ENCODE measurements around the gene EXOC4.

EXOC4 gene

DNA sequence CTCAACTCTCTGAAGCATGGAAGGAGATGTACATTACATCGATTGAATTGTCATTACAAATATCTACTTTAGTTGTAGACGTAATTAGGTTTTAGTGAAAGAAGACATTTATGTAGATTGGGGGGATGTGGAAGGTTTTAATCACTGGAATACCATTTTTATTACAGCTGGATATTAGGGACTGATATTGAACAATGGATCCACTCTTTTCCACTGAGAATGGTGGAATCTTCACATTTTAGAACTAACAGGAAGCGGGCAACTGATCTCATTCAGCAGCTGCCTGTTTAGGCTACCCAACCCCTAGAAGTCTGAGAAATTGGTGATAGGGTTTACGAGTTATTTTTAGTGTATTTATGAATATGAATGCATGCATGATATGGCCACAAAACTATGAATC lies 538.0 kb downstream of the EXOC4 start:
- DNase-seq (ENCODE audit: low spot score): no peak

DNA sequence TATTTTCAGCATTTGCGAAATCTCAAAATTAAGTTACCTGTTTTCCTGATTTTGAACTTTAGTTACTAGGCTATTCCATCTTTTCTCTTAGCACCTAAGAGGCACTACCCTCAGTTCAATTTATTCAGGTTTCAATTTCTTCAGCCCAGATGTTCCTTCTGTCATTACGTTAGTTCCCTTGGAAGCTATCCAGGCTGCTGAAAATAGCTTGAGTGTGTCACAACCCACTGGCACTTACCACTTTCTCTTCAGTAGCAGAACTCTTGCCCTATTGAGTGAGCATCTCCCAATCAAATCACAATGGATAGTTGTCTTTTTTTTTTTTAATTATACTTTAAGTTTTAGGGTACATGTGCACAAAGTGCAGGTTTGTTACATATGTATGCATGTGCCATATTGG lies 541.6 kb downstream of the EXOC4 start:
- DNase-seq (ENCODE audit: low spot score): no peak

DNA sequence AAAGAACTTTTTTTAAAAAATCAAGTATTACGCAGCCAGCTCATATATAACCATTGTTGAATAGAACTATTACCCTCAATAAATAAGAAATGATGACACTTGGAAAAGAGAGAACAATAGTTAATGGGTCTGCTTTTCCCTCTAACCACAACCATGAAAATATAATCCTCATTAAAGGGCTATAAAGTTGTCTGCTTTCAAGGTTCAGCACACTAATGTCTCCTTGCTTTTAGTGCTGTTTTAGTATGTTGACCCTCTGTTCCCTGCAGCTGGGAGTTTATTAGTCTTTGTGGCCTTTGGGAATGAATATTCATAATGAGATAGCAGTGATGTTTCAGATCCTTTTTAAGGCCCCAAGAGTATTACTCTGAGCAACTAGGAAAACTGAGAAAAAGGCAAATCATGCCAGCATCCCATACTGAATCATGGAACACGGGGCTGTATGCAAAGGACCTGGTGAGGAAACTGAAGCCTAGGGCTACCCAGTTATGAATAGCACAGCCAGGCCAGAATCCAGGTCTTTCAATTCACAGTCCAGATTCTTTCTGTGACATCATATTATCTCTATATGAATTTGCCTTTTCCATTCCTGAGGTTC lies 542.3 kb downstream of the EXOC4 start:
- DNase-seq (ENCODE audit: low spot score): no peak

DNA sequence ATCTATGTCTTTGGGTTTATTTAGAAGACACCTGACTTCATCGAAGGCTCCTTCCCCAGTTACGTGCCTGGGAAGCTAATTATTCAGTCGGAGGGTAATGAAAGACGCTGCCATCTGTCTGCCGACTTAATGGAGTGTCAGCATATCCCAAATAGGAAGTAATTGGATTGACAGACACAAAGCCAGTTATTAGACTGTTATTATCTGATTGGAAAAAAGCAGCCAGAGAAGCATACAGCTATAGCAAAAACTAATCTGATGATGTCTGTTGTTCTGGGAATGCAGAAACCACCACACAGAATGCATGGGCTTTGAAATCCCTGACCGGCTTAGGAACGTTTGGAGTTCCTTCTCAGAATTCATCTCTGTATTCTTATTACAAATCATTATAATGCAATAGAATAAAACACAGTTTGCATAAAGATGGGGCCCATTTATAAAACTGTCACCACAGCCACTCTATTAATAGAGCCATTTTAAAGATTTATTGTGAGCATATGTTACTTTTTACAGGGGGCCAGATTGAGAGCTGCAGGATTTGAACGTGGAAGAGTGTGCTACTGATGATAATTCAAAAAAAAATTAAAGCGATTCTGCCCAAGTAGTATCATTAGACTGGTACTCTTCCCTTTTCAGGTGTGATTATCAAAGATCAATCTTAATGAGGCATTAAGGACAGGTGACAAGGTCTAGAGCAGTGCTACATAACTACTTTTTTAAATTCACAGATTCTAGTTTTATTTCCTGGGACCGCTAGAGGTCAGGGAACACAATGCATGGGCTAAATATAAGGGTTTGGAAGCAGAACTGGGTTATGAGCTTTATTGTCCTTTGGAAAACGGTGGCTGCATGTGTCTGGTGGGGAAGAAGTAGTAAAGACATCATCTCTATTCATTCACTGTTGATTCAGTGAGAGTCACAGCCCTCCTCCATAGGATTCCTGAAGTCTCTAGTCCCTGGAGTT lies 544.2 kb downstream of the EXOC4 start:
- DNase-seq (ENCODE audit: low spot score): no peak

DNA sequence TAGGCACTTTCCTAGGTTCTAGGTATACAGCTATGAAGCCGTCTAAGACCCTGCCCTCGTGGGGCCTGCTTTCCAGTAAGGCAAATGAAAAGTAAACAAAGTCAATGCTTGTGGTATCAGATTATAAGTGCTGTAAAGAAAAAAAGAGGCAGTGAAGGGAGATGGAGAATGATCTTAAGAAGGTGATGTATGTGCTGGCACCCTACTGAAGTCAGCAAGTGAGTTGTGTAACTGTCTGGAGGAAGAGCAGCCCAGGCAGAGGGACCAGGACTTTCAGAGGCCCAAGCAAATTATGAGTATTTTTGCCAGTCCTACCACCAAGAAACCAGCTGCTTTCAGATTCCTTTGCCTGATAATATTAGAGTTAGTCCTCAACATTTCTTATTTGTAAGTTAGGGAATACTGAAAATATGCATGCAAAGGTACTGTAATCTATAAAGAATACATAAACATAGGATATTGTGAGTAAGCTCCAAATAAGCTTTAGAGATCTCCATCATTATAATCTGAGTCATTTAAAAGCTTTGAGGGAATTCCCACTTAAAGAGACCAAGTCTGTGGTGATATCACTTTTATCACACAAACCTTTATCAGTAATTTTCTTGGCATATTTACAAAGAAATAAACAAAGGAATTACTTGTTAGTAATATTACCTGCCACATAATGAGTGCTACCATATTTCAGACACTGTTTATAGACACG lies 545.1 kb downstream of the EXOC4 start:
- DNase-seq (ENCODE audit: low spot score): no peak

DNA sequence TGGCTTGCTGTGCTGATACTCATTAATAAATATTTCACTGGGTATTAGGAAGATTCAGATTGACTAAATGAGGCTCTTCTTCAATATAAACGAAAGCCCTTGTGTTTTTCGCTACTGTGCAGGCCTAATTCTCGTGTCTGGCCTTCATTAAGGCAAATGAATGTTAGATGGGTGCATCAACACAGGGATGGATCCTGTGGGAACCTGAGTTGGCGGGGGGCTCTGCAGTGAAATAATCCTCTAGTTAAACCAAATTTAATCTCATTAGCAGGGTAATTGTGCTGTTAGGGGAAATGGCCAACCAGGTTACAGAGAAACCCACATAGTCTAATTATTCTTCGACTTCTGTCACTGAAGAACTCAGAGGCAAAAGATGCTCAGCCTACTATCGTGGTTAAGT lies 548.5 kb downstream of the EXOC4 start:
- no peak for DNase-seq (ENCODE audit: low spot score)

DNA sequence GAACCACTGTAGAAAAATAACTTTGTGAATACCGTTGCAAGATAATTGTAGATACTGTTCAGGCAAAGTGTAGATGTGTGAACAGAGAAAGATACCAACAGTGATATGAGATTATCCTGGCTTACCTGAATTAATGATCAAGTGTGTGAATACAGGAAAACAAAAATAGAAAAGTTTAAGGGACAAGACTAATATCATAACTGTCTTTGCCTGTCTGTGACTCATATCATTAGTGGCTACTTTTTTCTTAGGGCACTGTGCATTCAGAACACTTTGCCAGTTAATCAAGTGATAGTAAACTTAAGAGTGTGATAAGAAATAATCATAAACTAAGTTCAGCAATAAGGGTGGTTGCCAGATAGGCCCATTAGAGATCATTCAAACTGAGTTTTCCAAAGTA lies 551.2 kb downstream of the EXOC4 start:
- no peak for DNase-seq (ENCODE audit: low spot score)

DNA sequence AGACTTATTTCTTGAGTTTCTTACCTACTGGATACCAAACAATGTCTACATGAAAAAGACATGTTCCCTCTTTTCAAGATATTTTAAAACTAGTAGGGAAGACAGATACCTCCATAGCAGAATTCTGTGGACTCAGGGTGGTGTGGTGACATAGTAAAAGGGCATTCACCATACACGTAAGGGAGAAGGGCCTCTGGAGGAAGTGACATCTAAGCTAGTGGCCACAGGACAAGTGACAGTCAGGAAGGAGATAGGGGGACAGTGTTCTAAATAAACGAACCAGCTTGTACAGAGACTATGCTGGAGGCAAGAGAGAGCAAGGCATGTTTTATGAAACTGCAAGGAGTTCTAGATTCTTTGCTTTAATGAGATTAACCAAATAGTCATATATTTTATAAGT lies 552.5 kb downstream of the EXOC4 start:
- DNase-seq (ENCODE audit: low spot score): no peak

DNA sequence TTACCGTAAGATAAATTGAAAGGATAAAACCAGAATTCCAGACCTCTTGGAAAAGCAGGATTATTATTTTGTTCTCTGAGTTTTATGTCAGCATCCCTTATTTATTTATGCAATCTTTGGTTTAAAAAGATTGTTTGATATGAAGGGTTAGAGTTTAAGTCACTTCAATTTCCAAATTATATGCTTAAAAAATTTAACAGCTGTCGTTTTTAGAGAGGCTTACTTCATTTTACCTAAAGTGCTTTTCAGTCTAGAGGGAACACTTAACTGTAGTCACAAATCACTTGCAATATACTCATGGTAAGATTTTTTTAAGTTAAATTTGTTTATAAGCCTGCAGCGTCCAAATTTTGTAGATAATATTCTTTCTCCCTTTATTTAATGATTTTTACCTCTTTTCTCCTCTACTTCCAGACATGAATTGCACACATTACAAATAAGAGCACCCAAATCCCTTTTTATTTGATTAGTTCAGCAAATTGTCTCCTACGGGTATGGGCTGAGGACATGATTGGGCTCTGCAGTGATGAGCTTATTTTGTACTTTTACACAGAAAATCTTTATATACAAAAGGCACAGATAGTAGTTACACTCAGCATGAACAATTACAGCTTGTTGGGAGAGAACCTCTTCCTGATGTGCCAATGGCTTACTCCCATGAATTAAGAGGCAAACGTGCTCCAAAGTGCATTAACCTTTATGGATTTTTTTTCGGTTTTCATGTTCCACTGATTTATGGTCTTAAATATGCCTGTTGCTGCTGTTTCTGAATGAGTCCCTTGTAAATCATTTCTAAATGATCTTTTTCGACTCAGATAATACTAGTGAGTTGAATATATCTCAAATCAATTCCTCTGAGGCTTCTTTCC lies 555.0 kb downstream of the EXOC4 start:
- no peak for DNase-seq (ENCODE audit: low spot score)

DNA sequence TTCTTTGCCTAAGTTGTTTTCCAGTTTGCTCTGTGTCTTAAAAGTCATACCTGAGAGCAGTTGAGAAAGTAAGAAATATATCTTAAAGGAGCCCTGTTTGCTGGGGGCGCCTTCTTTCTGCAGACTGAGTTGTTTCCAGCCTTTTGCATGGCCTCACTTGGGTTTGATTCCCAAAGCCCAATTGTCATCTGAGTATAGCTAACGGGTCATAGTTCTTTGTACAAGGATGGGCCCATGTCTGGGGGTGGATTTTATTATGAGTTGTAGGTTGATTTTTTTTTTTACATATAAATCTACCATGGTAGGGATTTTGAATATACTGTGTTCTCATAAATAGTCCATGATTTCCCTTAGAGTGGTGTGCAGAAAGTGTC lies 555.6 kb downstream of the EXOC4 start:
- no peak for DNase-seq (ENCODE audit: low spot score)

DNA sequence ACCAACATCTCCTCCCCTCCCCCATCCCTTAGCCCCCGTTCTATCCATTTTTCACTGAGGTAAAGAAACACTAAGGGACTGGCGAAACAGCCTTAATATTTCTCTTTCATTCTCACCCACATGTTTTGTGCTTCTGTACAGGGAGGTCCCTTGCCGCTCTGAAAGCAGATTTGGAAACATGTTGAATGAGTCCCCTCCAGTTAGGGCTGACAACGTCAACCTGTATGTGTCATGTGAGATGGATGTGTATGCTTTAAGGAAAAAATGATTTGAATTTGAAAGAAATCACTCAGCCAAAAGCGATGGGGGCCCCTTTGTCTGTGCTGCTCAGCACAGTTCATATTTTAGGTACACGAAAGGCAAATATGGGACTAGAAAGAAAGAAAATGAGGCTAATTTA lies 560.0 kb downstream of the EXOC4 start:
- DNase-seq (ENCODE audit: low spot score): no peak

DNA sequence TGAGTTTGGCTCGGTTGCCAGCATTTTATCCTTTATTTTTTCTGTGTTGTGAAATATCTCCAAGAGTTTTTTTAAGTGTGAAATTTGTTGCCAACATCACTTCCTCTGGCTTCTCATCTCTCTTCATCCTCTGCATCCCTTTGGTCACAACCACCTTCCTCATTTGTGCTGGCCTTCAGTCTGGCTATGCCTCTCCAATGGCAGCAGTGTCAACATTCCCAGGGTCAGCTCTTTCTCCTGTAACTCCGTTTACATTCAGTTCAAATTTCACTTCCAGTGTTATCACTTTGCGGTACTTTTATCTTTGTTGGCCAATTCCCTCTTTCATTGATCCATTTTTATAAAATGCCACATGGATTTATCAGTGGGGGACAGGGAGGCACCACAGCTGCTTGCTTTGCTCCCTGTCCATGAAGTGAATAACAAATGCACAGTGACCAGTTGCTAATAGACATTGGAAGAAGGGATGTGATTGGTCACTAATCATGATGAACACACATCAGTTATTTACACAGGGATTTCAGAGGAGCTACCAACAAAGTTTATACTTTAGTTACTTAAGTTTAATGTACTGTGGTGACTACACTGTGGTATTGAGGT lies 562.8 kb downstream of the EXOC4 start:
- DNase-seq (ENCODE audit: low spot score): no peak

DNA sequence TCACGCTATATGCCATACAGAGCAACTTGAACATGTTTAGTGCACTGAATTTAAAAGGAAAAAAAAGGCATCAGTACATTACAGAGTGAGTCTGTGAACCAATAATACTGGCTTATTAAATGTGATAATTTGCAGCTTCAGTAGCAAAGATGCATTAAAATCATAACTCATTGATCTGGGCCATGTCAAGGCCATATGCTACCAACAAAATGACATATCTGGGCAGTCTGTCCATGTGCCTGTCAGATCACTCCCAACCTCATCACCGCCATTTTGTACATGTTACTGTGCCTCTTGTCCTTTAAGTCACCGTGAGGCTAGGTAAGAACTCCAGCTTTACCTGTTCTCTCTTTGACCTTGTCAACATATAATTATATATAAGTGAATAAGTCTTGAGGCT lies 566.8 kb downstream of the EXOC4 start:
- no peak for DNase-seq (ENCODE audit: low spot score)

DNA sequence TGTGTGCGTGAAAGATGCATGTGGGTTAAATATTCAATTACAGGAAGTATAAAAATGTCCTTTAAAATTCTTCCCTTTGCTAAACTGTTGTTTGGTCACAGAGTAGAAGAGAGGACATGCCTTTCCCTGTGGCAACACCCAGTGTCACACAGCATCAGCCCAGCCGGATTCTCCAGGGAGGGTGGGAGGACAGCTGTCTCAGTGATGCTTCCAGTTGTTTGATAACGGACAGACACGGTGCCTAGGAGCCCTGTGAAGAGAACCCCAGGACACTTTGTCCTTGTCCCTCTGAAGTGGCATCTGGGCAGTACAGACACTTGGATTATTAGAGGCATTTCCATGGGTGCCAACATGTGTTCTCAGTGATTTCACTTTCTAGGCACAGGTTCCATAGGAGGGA lies 567.7 kb downstream of the EXOC4 start:
- no peak for DNase-seq (ENCODE audit: low spot score)

DNA sequence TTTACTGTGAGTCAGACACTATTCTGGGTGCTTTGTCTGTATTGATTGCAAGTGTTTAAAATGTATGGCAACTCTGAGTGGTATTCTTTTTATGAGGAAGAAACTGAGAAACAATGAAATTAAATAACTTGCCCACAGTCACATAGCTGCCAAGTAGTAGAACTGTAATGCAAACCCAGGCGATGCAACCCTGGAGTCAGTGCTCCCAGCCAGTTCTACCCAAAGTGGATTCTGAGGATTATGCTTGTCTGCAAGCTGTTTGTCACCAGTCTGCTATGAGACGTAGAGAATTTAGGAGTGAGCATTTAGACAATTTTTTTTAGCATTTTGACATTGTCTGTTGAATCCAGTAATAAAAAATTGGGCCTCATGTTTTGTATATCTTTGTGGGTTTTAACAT lies 568.3 kb downstream of the EXOC4 start:
- DNase-seq (ENCODE audit: low spot score): no peak

DNA sequence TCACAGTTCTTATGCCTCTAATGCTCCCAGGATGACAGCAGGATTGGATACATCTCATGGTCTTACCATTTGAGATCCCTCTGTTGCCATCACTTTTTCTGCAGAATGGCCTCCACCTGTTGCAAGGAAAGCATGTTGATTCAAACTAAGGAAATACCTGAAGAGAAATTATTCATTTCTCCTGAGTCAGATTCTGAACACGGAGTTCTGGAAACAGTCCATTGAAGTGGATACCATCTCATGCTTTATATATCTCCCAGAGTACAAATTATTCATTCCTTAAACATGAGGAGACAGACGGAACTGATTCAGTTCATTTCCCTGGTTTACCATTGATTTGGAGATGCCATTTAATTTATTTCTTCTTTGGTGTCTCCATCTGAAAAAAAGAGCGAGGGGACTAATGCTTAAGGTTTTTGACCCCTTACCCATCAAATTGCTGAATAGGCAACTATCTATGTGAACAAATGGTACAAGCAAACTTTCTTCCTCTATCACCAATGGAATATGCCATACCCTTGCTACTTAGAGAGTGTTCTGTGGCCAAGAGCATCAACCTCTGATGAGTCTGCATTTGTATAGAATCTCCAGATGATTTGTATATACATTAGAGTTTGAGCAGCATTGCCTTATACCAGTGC lies 569.2 kb downstream of the EXOC4 start:
- DNase-seq (ENCODE audit: low spot score): no peak

DNA sequence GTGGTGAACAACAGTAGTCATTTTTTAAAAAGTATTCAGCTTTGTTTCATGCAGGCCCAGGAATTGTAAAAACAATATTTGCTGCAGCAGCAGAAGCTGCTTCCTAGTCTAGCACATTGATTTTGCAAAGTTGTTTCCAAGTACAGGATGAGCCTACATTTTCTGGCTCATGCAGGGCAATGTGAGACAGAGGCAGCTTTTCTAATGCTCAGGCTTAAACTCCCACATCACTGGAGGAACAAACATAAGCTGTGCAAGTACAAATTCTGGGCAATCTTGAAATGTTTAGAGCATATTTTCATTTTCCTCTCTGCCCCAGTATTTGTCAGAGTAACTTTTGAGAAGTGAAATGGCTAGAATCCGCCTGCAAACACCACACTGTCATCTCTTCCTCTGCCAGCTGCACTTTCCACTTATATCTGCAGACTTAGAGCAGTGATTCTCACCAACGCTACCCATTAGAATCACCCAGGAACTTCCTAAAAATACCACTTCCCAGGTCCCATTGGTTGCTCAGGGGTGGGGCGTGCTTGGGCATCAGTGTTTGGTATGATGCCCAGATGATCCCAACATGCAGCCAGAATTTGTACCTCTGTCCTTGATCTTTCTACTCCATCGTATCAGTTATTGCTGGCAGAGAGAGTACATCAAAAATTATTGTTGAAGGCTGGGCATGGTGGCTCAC lies 570.1 kb downstream of the EXOC4 start:
- DNase-seq (ENCODE audit: low spot score): no peak

DNA sequence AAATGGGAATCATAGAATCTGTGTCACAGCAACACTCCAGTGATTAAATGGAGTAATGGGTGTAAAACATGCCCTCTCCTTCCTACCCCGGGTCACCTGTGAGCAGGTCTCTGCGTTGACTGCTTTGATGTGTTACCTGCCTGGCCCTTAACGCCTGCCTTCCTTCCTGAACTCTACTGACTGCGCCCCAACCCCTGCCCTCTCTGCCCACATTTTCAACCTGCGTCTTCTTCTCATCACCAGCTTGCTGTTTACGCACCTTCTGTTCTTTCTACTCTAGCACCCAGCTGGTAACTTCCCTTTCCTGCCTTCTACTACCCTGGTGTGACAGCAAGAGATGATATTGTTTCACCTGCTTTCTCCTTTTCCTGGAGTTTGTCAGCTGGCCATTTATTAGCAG lies 571.3 kb downstream of the EXOC4 start:
- no peak for DNase-seq (ENCODE audit: low spot score)

DNA sequence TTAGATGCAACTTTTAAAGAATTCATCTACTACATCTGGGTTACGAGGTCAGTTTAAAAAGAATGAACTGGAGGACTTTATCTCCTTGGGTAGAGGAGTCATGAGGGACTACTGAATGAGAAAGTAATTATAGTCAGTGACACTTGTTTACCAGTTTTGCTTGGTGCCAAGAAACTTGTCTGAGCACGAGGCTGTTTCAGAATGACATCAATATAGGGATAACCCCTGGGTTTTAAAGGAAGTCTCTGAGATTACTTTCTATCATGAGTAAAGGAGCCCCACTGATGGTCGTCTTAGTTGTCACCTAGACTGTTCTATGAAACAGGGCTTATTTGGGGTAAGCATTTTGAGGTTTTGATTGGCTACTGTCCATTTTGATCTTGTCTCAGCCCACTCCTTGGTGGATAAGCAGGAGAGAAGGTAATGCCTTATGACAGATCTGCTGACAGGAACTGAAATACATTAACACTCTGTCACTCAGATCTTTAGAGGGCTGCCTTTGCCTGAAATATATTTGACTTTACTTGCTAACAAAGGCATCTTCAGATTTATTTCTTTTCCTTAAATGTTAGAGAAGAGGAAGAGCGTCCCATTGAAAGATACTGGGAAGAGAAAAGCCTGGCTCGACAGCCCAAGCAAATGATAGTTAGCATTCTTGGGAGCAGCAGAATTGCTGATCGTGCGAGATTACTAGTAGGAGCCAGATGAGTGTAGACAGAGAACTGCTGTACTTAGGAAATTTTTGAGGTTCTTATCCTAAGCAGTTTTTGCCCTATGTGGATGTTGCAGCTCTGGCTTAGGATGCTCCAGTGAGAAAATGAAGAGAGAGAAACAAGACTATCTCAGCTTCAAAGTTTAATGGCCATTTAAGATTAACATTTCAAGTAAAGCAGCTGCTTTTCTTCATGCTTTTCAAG lies 575.1 kb downstream of the EXOC4 start:
- DNase-seq (ENCODE audit: low spot score): no peak

DNA sequence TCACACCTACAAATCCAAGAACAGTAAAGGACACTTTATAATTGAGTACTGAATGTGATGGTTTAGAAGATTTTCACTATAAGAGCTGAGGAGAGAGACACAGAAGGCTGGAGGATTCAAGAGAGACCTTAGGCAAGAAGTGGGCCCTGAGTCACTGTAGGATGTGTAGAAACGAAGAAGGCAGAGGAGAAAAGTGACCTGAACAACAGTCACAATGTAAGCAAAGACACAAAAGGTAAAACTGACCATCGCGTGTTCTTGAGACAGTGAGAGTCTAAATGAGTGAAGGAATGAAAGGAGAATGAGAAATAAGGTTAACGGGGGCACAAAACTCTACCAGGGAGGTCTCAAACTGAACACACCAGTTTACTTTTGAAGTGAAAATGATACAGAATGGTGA lies 576.0 kb downstream of the EXOC4 start:
- no peak for DNase-seq (ENCODE audit: low spot score)

Data from globus pallidus (tissue), 1 donor.